Stimulated activated CD4-positive, alpha-beta T cell treated with anti-CD3 and anti-CD28 coated beads, Interleukin-1b, Interleukin-23, amount 100 ng/mL, for 1 hour (primary cell): Measurements from ENCODE around the gene TOP2A.
A peak's percentile ranks its signal among the peaks of the same experiment; 100 is the strongest.
"Not testable (repeated sequence)": the region's sequence is repeated elsewhere in the genome, so short reads cannot be mapped to it uniquely, and the experiment has no call there.

Experiments used
- DNase-seq, 2 donors: peaks; one replicate each; pipeline ENCODE4 v3.0.0-alpha.2; 2020; ENCODE audit warnings: low read depth in 2 of 2

Gene TOP2A

DNA sequence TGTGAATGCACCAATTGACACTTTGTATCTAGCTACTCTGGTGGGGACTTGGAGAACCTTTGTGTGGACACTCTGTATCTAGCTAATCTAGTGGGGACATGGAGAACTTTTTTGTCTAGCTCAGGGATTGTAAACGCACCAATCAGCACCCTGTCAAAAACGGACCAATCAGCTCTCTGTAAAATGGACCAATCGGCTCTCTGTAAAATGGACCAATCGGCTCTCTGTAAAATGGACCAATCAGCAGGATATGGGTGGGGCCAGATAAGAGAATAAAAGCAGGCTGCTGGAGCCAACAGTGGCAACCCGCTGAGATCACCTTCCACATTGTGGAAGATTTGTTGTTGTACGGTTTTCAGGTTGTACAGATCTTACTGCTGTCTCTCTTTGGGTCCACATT lies 41.2 kb downstream of the TOP2A start:
- not testable (repeated sequence) for DNase-seq

DNA sequence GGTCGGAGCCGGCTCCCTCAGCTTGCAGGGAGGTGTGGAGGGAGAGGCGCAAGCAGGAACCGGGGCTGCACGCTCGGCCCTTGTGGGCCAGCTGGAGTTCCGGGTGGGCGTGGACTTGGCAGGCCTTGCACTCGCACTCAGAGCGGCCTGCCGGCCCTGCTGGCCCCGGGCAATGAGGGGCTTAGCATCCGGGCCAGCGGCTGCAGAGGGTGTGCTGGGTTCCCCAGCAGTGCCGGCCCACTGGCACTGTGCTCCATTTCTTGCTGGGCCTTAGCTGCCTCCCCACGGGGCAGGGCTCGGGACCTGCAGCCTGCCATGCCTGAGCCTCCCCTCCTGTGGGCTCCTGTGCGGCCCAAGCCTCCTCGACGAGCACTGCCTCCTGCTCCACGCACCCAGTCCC lies 41.9 kb downstream of the TOP2A start:
- not testable (repeated sequence) for DNase-seq

DNA sequence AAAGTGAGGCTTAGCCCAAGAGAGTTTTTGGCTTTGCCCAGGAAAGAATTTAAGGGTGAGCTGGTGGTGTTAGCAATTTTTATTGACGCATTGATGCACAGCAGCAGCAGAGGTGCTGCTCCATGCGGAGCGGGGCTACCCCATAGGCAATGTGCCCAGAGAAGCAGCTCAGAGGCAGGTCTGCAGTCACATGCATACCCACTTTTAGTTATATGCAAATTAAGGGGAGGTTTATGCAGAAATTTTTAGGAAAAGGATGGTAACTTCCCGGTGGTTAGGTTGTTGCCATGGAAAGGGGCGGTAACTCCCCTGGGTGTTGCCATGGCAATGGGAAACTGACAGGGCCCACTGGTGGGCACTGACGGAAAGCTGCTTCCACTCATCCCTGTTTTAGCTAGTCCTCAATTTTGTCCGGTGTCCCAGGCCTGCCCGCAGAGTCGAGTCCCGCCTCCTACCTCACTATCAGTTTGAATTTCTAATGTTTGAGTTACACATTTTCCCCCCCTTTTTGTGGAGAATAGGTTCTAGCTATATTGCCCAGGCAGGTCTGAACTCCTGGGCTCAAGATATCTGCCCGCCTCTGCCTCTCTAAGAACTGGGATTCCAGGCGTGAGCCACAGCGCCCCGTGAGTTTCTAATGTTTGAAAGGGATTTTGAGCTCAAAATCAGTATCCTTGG lies 42.7 kb downstream of the TOP2A start:
- no peak for DNase-seq

DNA sequence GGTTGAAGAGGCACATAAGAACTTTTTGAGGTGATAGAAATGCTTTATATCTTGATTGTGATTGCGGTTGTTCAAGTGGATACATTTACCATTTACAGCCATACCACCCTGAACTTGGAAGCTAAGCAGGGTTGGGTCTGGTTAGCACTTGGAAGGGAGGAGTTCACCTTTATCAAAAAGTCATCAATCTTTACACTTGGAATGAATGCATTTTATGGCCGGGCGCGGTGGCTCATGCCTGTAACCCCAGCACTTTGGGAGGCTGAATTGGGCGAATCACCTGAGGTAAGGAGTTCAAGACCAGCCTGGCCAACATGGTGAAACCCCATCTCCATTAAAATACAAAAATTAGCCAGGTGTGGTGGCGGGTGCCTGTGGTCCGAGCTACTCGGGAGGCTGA lies 43.7 kb downstream of the TOP2A start:
- no peak for DNase-seq

DNA sequence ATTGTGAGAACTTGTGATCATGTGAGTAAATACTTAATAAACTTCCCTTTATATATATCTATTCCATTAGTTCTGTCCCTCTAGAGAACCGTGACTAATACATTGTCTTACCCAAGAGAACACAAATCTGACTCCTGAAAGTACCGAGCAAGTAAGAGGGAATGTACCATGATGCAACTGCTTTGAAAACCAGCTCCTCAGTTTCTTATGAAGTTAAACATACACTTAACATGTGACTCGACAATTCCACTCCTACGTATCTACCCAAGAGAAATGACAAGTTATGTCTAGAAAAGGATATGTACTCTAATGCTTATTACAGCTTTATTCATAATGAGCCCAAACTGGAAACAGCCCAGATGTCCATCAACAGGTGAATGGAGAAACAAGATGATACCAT lies 44.4 kb downstream of the TOP2A start:
- no peak for DNase-seq

DNA sequence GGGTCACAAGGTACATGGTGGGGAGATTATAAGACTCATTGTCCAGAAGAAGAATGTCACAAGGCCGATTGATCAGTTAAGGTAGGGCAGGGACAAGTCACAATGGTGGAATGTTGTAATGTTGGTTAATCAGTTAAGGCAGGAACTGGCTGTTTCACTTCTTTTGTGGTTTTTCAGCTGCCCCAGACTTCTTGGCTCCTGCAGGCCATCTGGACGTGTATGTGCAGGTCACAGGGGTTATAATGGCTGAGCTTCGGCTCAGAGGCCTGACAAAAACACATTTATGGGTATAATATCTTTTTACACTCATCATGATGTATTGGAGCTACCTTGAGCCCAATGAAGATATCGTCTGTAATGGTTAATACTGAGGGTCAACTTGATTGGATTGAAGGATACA lies 45.1 kb downstream of the TOP2A start:
- not testable (repeated sequence) for DNase-seq

DNA sequence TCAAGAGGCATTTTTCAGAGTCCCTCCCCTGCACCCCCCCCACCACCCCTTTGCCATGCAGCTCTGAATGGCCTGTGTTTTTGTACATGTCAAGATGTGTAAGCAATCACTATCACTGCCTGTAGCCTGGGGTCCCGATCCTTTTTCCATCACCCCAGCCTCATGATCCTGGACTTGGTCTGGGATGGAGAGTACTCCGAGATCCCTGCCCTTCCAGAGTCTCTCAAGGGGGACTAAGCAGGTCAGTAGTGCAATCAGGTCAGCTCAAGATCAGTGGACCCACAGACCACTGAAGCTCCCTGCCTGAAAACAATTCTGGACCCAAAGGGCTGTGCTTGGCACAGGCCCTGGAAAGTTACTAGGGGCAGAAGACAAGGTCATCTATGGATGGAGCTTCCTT lies 45.7 kb downstream of the TOP2A start:
- DNase-seq = no peak

DNA sequence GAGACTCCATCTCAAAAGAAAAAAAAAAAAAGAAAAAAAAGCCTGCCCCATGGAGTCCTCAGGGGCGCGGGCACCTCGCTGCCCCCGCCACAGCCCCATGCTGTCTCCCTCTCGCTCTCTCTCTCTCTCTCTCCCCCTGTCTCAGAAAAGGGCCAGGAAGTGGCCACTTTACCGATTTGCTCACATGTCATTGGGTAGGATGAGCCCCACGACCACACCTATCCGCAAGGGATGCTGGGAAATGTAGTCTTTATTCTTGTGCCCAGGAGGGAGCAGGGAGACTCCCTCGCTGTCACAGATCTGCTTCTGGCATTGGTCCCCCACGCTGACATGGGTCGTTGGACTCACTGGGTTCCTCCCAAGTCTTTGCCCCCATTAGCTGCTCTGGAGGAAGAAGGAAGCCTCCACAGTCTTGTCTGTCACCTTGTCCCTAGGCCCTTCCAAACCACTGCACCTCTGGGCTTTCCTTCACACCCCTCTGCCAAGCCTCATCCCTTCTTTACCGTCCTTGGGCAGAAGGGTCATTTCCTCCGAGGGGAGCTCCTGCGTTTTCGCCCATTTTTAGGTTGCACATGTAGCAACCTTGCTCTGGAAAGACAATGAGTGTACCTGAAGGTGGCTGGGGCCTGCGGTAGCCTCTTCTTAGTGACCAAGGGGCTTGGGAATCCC lies 46.3 kb downstream of the TOP2A start:
- DNase-seq = no peak

DNA sequence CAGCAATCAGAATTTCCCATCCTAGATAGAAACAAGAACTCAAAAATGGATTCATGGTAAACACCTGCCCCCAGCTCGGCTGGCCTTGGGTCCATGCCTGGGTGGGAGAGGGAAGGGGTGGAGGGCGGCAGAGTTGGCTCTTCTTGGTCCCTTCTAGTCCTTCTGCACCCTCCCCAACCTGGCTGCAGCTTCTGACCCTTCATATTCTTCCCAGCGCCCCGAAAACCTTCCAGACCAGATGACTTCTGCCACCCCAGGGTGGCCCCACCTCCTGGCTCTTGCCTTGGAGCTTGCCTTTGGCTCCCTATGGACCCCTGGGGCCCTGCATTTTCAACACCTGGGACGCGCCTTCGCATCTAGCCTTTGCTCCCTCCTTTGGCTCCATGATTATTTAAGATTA lies 47.8 kb downstream of the TOP2A start:
- DNase-seq = no peak

DNA sequence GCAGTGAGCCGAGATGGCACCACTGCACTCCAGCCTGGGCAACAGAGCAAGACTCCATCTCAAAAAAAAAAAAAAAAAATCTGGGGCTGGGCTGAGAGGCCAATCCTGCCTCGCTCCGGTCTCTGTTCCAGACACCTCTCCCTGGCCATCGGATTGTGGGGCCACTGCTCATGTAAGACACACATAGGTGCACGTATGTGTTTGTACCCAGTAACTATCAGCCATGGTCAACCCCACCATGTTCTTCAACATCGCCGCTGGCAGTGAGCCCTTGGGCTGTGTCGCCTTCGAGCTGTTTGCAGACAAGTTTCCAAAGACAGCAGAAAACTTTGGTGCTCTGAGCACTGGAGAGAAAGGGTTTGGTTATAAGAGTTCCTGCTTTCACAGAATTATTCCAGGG lies 50.0 kb downstream of the TOP2A start:
- DNase-seq = not testable (repeated sequence)

DNA sequence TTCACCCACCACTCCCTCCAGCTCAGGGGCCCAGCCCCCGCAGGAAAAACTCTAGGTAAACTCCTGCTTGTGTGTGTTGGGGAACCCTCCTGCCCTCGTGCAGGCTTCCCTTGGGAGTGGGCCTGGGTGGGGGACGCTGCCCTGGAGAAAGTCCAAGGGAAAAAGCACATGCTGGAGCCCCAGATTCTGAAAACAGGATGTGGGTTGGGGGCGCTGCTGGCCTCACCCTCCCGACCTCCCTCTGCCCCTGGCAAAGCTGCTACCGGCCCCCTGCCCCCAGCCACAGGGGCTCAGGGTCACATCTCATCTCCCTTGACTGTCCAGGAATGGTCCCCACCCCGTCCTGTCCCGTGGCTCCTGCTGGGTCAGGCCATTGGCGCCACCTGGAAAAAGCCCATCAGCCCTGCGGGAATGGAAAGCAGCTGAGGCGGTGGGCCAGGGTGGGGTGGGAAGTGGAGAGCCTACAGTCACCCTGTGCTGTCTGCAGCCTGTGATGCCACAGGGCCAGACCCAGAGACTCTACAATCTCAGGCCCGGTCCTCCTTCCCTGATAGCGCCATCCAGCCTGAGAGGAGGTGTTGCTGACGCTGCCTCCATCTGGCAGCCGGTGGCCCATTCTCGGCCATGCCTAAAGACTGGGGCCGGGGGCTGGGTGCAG lies 50.7 kb downstream of the TOP2A start:
- DNase-seq = no peak

DNA sequence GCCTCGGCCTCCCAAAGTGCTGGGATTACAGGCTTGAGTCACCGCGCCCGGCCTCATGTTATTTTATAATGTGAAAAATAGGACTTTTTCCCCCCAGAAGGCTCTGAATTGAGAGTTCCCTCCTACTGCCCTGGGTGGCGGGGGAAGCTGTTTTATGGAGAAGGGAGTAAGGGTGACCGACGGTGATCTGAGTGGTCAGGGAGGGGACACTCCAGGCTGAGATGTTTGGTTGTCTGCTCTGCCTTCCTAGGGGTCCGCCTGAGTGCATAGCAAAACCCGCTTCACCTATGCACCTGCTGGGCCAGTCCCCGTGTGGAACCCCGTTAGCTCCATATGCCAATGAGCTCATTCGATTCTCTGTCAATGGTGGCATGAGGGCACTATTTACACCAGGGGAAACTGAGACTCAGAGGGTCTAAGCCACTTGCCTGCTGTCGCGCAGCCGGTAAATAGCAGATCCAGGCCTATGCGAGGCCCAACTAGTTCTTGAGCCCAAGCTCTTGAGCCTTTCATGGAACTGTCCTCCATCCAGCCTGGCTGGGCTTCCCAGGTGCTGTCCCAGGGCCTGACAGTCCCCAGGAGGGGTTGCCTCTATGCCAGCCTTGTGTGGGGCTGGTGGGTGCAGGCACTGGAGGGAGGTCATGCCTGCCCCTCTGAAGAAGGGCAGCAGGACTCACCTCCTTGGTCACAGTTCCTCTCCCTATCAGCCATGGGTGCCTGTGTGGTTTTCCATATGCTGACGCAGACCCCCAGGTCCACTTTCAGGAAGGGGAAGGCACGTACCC lies 51.4 kb downstream of the TOP2A start:
- DNase-seq = no peak

DNA sequence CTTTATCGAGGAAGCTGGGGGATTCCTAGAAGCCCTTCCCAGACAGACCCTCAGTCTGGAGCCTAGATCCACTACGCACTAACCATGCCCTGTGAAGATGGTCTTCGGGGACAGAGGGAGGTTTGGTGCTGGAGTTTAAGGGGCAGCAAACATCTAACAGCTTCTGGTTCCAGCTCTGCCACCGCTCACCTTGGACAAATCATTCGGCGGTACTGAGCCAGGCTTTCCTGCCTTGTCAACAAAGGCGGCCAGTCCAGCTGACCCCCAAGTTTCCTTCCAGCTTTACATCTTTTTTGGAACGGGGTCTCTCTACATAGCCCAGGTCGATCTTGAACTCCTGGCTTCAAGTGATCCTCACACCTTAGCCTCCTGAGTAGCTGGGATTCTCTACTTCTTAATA lies 52.8 kb downstream of the TOP2A start:
- no peak for DNase-seq

DNA sequence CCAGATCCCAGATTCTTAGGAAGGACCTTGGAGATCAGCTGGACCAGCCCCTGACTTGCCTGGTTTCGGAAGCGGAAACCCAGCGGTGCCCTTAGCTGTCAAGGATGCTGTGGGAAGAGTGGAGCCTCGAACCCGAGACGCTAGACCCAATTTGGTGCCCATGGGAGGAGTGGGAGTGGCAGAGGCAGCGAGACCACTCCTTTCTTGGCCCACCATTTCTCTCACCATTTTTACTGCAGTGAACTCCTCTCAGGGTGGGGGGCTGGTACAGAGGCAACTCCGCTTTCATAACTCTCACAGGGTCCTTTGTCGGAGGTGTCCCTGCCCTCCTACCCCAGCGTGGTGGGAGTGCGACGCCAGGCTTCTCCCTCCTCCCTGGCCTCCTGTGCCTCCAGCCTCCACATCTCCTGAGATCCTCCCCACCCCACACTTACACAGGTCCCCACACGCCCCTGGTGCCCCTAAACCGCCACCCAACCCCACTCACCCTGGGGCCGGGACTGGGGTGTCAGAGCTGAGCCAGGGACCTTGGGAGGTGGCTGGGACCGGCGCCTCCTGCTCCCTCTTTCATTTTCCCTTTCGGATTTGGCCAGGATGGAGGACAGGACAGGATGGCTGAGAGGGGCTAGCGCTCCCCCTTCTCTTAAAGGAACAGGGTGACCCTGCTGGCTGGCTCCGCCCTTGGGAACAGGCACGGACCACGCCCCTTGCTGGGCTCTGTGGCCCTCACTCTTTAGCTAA lies 53.4 kb downstream of the TOP2A start, which contains the start of gene GJD3:
TSS of gene GJD3 (minus strand) at position 617 of the 741 bp plus-strand sequence. CDS start 922 bp downstream, outside the sequence.
- DNase-seq = no peak

DNA sequence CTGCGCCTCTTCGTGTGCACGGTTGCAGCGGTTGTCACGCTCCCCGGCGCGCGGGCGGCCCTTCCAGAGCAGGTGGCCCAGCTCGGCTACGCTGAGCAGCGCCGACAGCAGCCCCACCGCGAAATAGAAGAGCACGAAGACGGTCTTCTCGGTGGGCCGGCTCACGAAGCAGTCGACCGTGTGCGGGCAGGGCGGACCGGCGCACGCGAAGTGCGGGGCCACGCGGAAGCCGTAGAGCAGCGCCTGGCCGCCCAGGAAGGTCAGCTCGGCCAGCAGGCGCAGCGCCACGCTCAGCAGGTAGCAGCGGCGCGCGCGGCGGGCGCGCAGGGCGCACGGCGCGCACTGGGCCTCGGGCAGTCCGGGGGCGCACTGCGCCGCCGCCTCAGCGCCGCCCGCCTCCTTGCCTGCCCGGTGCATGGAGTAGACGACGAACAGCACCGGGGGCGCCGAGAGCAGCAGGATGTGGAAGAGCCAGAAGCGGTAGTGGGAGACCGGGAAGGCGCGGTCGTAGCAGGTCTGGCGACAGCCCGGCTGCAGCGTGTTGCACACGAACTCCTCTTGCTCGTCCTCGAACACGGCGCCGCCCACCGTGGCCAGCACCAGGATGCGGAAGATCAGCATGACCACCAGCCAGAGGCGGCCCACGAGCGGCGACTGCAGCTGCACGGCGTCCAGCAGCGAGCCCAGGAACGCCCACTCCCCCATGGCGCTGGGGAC lies 54.4 kb downstream of the TOP2A start:
- DNase-seq = no peak

DNA sequence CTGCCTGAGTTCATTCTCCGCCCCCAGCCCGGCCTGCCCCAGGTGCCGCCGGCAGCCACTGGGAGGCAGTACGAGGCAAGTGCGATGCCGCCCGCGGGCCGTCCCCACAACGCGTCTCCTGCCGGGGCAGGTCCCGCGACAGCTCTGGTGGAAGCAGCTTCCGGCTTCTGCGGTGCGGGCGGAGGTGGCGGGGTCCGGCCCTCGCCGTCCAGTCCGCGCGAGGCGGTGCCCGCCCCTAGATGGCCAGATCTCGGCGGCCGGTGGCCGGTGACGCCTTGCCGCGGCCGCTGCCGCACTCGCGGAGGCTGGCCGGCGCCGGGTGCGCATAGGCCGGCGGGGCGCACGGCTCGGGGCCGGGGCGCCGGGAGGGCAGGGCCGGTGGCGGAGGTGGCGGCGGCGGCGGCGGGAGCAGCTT lies 55.0 kb downstream of the TOP2A start:
- DNase-seq = peak; percentile 50 to 71

DNA sequence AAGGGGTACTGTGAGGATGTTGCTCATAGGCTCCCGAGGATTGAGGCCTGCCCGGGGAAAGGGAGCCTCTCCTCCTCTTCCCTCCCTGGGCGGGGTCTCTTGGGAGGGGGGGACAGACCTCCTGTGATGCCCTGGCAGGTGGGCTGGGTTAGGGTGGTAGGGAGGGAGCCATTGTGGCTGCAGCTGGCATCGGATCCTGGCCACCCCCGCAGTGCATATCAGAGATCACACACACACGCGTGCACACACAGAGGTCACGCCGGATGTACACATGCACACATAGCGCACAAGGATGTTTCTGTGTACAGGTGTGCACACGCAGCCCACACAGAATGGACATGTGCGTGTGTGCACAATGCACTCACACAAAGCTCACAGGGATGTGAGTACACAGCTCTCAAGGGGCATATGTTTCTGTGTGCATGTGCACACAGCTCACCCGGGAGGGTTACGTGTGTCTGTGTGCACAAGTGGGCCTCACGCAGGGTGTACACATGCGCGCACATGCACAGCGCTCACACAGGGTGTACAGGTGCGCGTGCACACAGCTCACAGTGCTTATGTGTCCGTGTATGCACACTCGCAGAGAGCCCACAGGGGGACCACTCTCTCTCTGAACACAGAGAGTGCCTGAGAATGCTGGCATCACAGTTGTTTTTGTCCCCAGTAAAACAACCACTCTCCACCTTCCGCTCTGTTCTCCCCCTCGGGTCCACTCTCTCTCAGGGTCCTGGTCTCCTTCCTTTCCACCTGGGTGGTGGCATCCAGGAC lies 55.6 kb downstream of the TOP2A start:
- DNase-seq = no peak

DNA sequence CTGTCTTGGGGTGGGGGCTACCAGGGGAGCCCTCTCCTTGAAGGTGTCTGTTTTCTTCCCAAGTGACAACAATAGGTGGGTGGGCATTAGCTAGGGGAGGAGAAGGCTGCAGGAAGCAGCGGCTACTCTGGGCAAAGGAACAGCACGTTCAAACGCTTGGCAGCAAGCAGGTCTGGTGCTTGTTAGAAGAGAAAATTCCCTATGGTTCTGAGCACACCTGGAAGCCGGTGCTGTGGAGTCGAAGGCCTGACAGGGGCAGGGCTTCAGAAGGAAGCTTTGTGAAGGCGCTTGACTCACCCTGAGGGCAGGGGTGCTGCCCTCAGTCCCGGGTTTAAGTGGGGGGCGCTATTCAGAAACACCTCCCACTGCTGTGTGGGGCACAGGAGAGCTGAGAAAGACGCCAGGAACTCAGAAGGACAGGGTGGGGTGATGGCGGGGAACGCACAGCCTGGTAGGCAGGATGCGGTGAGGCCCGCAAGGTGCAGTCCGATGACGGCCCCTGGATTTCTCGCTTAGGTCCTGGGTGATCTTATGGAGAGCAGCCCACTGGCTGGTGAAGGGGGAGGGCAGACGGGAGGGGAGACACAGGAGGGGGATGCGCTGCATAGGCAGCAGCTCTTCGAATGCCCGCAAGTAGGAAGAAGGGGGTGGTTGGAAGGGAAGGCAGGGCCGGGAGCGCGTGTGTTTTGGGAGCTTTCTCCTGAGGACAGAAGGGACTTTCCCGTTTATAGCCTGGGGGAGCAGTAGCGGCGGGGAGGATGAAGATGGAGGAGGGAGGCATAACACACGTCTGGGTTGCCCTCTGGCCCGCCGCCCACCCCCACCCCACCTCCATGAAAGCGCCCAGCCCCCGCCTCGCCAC lies 56.4 kb downstream of the TOP2A start:
- no peak for DNase-seq

DNA sequence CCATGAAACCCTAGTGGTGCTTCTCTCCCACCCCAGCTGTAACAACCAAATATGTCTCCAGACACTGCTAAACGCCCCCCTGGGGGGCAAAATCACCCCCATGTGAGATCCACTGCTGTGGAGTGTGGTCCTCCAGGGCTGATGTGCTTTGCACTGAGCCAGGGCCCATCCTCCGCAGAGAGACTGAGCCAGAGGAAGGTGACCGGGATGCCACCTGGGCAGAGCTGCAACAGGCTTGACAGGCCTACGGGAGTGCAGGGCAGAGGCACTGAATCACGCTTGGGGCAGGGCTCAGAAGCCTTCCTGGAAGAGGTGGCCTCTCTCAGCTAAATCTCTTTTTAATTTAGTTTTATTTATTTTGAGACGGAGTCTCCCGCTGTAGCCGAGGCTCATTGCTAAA lies 57.6 kb downstream of the TOP2A start:
- no peak for DNase-seq
